Pulmonary artery endothelial cell (primary cell): ENCODE results near the gene PTTG1IP. TPM values are rescaled to one million over a fixed set of nuclear protein-coding genes. Genes with fewer than 3 reads are reported as not detected.

Source experiments
- DNase-seq: peaks from one replicate; pipeline ENCODE4 v3.0.0-alpha.2; 2011; ENCODE audit warnings: low read depth, low spot score
- total RNA-seq: library from RNA; depleted of rRNA; stranded (reverse); fragments of >200 nt; gene quantifications from 2 replicates; pipeline ENCODE4 v1.2.3, GENCODE V29; 2014

PTTG1IP gene
- total RNA-seq, 1 donor from 2014 or later = 324 TPM

- DNase-seq = no peak
Observed at GRCh38 chr21:44909719-44910118, 36.2 kb upstream of the PTTG1IP start.

GRCh38 chr21:44908908-44909307 is 35.4 kb upstream of the PTTG1IP start:
- no peak for DNase-seq

DNA sequence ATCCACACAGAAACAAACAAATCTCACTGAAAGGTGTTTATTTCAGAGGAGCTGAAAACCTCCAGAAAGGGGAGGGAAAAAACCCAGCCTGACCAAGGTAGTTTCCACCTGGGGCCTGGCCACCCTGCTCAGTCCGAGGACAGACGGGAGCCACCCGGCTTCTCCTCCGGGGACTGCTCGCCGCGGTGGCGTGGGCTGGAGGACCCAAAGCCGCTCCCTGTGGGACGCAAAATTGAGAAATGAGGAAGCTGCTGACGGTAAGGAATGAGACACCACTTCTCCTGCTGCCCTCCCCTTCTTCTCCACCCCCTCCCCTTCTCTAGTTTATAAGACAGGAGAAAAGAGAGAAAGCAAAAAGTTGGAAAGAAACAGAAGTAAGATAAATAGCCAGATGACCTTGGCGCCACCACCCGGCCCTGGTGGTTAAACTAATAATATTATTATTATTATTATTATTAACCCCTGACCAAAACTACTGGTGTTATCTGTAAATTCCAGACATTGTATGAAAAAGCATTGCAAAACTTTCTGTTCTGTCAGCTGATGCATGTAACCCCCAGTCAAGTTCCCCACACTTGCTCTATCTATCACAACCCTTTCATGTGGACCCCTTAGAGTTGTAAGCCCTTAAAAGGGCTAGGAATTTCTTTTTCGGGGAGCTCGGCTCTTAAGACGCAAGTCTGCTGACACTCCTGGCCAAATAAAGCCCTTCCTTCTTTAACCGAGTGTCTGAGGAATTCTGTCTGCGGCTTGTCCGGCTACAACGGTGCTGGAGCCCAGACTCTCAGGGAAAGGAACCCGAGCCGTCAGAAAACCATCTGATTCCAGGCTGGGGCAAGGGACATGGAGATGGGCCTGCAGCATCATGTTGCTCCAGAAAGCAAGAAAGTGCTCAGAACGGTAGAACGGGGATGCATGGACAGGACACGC is 34.7 kb upstream of the PTTG1IP start:
- no peak for DNase-seq

DNA sequence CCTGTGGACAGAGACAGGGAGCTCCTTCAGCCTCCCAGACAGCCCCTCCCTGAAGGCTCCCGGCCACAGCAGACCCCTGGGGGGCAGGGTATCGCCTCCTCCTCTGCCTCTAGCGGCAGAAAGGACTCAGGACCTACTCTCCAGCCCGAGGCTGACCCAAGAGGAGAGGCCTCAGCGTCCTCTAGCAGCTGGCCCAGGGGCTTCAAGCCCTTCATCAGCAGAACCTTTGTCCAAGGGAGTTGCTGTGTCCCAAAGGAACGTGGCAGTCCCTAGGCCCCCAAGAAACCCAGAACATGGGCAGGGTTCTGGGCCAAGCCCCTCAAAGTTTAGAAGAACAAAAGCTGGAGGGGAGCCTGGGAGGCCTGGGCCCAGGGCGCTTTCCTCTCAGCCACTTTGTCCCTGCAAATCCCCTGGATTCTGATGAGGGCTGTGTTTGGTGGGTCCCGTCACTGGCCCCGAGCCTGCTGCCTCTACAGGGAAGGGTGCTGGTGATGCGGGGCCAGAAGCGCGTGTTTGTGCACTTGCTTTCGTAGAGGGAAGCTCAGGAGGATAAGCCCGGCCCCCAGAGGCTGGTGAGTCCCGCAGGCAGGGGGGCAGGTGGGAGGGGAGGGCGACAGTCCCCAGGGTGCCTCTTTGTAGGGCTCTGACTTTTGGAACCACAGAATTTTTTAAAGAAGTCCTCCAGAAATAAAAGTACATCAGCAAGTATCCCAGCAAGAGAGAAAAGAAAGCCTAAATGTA is 33.9 kb upstream of the PTTG1IP start:
- DNase-seq = no peak

DNA sequence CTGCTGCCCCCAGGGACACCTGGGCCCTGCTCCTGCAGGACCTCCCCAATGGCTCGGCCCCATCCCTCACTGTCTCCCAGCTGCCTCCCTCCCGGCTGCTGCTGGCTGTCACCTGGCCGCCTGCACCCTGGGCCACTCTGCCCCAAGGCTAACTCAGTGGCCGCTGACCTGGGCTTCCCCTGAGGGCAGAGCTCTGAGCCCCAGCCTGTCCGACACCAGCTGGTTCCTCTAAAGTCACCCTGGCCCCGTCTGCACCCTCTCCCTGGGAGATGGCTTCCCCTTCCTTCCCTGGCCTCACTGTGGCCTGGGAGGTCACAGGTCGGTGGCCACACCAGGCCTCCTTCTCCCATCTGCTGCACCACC is 32.2 kb upstream of the PTTG1IP start:
- no peak for DNase-seq

DNA sequence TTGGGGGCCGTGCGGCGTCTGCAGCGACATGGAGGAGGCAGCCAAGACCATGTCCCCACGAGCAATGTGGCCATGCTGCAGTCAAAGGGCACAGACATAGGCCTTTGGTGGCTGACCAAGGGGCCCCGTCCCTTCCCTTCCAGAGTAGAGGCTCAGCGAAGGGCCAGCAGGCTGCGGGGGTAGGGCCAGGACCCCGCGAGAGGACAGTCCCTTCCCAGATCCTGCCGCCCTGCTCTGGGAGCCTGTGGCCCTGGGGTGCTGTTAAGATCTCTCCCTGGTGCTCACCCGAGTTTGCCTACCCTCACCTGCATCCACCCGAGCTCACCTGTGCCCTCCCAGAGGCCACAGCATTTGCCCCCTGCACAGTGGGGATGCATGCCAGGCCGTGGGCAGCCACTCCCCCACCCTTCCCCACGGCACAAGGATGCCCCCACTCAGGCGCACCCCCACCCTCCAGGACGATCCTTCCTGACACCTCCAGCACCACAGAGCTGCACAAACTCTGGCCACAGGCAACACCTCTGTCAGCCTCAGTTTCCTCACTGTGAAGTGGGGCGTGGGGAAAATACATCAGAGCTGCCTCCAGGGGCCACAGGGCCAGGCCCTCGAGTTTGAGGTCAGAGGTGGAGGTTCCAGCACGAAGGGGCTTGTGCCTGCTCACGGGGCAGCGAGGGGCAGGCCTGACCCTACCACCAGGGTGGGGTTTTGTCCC is 31.7 kb upstream of the PTTG1IP start:
- no peak for DNase-seq

GRCh38 chr21:44904141-44904923 is 30.8 kb upstream of the PTTG1IP start:
- no peak for DNase-seq

DNA sequence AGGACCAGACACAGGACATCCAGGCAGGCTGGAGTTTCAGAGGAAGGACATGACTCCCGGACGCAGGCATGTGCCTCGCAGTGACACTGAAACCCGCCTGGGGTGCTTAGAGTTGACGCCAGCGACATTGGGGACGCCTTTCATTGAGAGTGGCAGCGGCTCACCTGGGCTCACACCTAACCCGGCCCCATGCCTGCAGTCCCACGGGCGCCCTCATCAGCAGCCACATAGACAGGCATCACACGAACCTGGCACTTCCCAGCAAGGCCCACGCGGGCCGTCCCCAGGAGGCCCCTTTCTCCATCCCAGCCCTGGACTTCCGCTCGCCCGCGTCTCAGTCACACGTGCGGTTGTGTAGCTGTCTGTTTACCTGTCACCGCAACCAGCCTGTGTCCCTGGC is 30.2 kb upstream of the PTTG1IP start:
- DNase-seq = no peak

GRCh38 chr21:44903050-44903685 is 29.7 kb upstream of the PTTG1IP start:
- no peak for DNase-seq

DNA sequence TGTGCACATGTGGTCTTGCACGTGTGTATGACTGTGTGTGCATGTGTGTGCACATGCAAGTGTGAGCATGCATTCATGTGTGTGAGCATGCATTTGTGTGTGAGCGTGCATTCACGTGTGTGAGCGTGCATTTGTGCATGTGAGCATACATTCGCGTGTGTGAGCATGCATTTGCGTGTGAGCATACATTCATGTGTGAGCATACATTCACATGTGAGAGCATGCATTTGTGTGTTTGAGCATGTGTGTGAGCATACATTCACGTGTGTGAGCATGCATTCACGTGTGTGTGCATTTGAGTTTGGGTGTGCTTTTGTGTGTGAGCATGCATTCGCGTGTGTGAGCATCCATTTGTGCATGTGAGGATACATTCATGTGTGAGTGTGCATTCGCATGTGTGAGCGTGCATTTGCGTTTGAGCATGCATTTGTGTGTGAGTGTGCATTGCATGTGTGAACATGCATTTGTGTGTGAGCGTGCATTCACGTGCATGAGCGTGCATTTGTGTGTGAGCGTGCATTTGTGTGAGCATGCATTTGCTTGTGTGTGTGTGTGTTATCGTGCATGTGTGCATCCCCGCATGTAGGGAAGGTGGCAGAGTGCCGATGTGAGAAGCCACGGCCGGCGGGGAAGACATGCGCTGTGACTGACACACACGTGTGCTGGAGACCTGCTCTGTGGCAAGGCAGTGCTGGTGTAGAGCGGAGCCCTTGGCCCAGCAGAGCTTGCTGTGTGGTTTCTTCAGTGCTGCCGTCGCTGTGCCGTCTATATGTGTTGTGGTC is 29.0 kb upstream of the PTTG1IP start:
- DNase-seq = no peak

- no peak for DNase-seq
Observed at GRCh38 chr21:44901391-44902074, 28.0 kb upstream of the PTTG1IP start.

DNA sequence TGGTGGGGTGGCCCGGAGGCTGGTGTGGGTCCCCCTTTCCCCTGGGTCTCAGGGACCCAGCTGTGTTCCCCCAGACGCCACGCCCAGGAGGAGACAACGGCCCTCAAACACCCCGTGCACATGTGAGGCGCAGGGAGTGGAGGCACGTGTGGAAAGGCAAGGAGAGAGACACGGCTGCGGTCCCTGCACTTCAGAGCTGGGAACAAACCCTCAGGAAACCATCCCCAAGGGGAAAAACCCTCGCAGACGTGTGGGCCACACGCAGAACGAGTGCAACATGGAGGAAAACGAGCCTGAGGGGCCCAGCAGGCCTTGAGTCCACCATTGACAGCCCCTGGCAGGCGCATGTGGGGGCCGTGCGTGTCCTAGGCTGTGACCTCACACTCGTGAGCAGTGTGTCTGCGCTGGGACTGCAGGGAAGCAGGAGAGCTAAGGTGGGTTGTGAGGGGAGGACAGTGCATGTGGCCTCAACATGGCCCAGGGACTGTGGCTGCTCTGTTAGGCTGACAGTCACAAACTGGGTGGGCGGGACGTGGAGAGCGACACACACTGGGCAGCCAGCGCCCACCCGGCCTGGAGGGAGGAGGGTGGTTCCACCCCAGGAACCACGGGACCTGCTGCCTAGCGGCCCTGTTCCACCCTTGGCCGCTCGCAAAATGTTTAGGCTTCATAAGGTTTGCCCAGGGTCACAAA is 27.2 kb upstream of the PTTG1IP start:
- no peak for DNase-seq

DNA sequence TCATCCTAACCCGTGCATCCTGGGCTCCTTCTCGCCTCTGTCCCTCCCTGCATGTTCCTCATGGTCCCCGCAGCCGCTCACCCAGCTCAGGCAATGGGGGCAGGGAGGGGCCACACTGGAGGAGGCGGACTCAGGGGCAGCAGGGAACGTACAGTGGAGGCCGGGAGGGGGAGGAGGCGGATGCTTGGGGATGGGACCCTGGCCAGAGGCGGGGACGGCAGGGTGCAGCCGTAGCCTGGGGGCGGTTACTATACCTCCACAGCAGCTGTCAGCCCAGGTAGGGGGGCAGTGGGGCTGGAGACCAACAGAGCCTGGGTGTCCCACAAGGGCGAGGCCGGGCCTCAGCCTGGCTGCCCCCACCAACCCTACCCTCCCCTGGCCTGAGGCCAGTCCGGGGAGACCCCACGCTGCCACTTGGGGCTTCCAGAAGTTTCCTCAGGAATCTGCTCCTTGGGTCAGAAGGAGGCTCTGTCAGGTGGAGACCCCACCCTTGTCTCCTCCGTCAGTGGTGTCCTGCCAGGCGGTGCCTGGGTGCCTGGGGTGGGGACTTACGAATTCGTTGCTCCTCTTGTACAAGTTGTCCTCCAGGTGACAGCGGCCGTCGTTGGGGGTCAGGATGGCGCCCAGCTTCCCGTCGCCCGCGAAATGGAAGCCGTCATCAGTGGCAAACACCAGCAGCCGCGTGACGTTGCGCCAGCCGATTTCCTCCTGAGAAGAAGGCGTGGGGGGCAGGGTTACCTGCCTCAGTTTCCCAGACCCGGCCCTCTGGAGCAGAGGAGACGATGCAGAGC is 26.5 kb upstream of the PTTG1IP start:
- DNase-seq = no peak

GRCh38 chr21:44898851-44899767 is 25.6 kb upstream of the PTTG1IP start:
- no peak for DNase-seq

DNA sequence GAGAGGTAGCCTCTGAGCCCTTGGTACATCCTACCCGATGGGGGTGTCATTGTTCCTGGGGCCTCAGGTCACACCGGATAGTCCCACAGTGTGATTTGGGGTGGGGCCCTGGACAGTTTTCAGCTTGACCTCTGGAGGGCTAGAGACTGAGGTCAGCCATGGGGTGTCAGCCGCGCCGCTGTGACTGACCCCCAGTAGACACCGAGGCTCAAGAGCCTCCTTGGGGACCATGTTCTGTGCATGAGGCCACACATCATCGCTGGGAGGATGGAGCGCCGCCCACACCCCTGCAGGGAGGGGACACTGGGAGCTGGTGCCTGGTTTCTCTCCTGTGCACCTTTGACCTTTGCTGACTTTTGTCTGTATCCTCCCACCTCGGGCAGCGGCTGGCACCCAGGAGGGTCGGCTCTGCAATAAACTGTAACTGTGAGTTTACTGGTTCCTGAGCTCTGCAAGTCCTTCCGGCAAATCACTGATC is 24.6 kb upstream of the PTTG1IP start:
- no peak for DNase-seq

- DNase-seq = no peak
Observed at GRCh38 chr21:44897326-44898010, 24.0 kb upstream of the PTTG1IP start.
